ENCODE results near the gene PRKCH.

The PRKCH gene

DNA sequence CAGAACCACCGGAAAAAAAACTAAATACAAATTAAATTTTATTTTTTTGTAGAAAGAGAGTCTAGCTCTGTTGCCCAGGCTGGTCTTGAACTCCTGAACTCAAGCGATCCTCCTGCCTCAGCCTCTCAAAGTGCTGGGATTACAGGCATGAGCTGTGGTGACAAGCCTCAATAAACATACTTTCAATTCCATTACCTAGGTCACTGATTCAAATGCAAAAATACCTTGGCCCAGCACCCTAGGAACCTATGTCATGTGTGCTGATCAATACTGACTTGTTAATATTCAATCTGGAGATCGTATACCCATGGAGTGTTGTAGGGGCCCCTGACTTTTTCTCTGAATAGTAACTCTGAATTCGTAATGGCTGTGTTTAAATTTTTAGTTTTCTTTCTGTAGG, 33.2 kb upstream of the PRKCH start:
- no peak overlapping the region for H3K4me3 ChIP-seq (ENCODE audit: low read depth, low read length)
- TF ChIP-seq, protein P1, sequence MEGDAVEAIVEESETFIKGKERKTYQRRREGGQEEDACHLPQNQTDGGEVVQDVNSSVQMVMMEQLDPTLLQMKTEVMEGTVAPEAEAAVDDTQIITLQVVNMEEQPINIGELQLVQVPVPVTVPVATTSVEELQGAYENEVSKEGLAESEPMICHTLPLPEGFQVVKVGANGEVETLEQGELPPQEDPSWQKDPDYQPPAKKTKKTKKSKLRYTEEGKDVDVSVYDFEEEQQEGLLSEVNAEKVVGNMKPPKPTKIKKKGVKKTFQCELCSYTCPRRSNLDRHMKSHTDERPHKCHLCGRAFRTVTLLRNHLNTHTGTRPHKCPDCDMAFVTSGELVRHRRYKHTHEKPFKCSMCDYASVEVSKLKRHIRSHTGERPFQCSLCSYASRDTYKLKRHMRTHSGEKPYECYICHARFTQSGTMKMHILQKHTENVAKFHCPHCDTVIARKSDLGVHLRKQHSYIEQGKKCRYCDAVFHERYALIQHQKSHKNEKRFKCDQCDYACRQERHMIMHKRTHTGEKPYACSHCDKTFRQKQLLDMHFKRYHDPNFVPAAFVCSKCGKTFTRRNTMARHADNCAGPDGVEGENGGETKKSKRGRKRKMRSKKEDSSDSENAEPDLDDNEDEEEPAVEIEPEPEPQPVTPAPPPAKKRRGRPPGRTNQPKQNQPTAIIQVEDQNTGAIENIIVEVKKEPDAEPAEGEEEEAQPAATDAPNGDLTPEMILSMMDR (IDR thresholded peaks at IDR 0.05; ENCODE audit: low read depth, low read length, missing control alignments), result no peak
- in situ Hi-C loops (cut with HindIII; ENCODE audit: low sequenced_read_pairs), result no loop called here
- no peak for DNase-seq (ENCODE audit: low read depth)

DNA sequence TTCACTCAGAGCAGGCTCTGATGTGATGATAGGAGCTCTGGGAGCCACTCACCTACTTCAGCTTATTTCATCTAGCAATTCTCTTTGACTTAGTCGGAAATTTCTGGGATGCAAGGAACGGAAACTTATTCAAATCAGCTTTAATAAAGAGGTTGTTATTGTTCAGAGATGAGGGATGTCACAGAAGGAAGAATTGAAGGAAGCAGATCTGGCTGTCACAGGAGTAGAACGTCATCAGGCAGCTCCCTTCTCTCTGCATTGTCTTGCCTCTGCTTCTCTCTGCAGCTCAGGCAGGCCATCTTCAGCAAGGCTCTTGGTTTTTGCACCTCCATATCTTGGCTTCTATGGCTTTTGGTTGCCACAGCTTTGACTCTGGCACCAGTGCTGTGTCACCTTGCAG, 32.7 kb upstream of the PRKCH start:
- in situ Hi-C loops (cut with HindIII; ENCODE audit: low sequenced_read_pairs), result no loop called here
- DNase-seq (ENCODE audit: low read depth), result no peak
- H3K4me3 ChIP-seq (ENCODE audit: low read depth, low read length), result no peak overlapping the region
- TF ChIP-seq, protein P1 (IDR thresholded peaks at IDR 0.05; ENCODE audit: low read depth, low read length, missing control alignments), result no peak

DNA sequence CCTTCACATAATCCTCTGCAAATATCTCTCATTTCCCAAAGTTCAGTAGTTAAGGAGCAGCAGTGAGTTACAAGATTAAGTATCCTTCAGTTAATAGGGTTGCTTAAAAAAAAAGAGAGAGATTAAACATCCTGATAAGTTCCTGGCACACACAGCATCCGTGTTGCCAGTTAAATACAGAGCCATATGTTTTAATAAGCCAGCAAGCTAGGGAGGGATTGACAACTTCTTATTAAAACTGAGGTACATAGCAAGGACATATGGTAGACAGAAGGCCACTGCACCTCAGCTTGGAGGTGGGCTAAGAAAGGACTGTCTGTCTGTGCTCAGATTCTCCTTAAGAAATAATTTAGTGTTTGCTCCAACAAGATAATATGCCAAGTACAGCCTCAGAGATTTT, 30.7 kb upstream of the PRKCH start:
- in situ Hi-C loops (cut with HindIII; ENCODE audit: low sequenced_read_pairs), result no loop called here
- DNase-seq (ENCODE audit: low read depth), result no peak
- no peak overlapping the region for H3K4me3 ChIP-seq (ENCODE audit: low read depth, low read length)
- TF ChIP-seq, protein P1 (IDR thresholded peaks at IDR 0.05; ENCODE audit: low read depth, low read length, missing control alignments), result no peak

DNA sequence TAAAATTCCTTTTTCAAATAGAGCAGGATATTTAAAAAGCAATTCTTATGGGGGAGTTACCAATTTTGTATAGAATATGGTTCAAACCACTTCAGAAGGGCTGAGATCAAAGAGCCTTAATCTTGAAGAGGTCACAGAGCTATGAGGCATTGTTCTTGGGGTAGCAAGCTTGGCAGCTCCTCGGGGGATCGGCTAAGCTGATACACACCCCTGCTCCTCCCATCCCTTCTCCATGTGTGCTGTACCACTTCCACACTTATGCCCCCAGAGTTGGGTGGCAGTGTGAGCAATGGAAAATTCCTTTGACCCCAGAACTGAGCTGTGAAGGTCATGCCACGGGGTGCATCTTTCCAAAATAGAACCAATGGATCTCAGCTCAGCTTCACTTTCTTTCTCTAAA, 25.2 kb upstream of the PRKCH start:
- in situ Hi-C loops (cut with HindIII; ENCODE audit: low sequenced_read_pairs), result no loop called here
- TF ChIP-seq, protein P1 (IDR thresholded peaks at IDR 0.05; ENCODE audit: low read depth, low read length, missing control alignments), result no peak
- DNase-seq (ENCODE audit: low read depth), result no peak
- no peak overlapping the region for H3K4me3 ChIP-seq (ENCODE audit: low read depth, low read length)

DNA sequence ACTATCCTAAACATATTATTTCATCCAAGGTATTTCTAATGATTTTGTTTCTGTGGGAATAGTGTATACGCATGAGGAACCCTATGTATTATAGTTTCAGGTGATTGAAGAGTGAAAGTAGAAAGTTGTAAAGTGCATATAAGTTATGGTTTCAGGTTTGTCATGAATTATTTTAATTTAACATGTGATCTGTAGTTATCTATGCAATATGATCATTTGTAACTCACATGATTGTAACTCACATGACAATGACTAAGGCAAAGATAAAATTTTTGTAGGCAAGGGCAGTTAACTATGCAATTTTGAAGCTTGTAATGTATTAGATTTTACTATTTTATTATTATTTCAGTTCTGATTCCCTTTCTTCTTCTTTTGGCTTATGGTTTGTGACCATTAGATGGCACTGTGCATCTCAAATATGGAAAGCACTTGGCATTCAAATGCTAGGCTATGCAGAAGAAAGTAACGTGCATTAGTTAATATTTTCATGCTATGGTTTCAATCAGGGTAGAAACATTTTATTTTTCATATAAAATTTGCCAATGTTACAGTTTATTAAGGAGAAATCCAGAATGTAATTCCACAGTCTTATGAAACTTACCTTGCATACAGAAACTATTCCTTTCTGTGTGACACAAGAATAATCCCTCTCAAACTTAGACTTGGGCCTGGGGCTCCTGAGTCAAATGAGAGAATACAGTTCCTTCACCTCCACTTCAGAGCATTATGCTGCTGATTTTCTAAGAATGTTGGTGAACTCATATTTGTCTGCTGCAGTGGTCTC, 24.5 kb upstream of the PRKCH start:
- no peak overlapping the region for H3K4me3 ChIP-seq (ENCODE audit: low read depth, low read length)
- TF ChIP-seq, protein P1 (IDR thresholded peaks at IDR 0.05; ENCODE audit: low read depth, low read length, missing control alignments), result peak; percentile 68
- in situ Hi-C loops (cut with HindIII; ENCODE audit: low sequenced_read_pairs), result no loop called here
- DNase-seq (ENCODE audit: low read depth), result peak; percentile 26

DNA sequence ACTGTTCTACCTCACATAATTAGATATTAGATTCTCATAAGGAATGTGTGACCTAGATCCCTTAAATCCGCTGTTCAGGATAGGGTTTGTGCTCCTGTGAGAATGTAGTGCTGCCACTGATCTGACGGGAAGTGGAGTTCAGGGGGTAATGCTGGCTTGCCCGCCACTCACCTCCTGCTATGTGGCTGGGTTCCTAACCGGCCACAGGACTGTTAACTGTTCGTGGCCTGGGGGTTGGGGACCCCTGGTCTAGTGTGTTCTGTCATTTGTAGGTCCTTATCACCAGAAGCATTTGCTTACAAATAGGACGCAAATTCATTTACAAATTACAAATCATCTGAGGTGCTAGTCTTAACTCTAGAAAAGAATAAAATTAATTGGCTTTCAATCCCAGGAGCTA, 23.8 kb upstream of the PRKCH start:
- DNase-seq (ENCODE audit: low read depth), result no peak
- in situ Hi-C loops (cut with HindIII; ENCODE audit: low sequenced_read_pairs), result no loop called here

More for the DNA sequence above, 23.8 kb upstream of the PRKCH start:
- no peak overlapping the region for H3K4me3 ChIP-seq (ENCODE audit: low read depth, low read length)
- TF ChIP-seq, protein P1 (IDR thresholded peaks at IDR 0.05; ENCODE audit: low read depth, low read length, missing control alignments), result no peak

Data from astrocyte of the cerebellum (primary cell).